Right kidney (tissue), 1 donor: ENCODE measurements around the gene UBR4.
"Not testable (repeated sequence)": the region's sequence is repeated elsewhere in the genome, so short reads cannot be mapped to it uniquely, and the experiment has no call there.

Source experiments
- DNase-seq: peaks from one replicate; pipeline ENCODE4 v3.0.0-alpha.2; 2016

UBR4 gene

DNA sequence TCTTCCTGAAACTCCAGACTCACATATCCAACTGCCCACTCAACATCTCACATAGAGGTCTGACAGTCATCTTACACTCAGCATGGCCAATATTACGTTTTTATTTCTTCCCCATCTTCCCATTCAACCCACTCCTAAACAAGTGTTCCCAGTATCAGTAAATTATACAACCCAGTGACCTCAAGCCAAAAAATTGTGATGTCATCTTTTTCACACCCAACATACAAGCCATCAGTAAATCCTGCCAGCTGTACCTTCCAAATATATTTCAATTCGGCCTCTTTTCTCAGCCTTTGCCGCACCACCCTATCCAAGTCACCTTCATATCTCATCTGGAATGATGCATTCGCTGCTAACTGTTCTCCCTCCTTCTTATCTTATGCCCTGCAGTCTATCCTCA, 19.6 kb downstream of the UBR4 start:
- no peak for DNase-seq

- DNase-seq, result no peak
Measured at GRCh38 chr1:19189270-19189669, 20.8 kb downstream of the UBR4 start.

- no peak for DNase-seq
Measured at GRCh38 chr1:19187852-19188251, 22.2 kb downstream of the UBR4 start.

GRCh38 chr1:19186001-19186400, 24.1 kb downstream of the UBR4 start:
- no peak for DNase-seq

GRCh38 chr1:19182223-19182622, 27.8 kb downstream of the UBR4 start:
- no peak for DNase-seq

GRCh38 chr1:19180265-19180657, 29.8 kb downstream of the UBR4 start:
- DNase-seq, result not testable (repeated sequence)

DNA sequence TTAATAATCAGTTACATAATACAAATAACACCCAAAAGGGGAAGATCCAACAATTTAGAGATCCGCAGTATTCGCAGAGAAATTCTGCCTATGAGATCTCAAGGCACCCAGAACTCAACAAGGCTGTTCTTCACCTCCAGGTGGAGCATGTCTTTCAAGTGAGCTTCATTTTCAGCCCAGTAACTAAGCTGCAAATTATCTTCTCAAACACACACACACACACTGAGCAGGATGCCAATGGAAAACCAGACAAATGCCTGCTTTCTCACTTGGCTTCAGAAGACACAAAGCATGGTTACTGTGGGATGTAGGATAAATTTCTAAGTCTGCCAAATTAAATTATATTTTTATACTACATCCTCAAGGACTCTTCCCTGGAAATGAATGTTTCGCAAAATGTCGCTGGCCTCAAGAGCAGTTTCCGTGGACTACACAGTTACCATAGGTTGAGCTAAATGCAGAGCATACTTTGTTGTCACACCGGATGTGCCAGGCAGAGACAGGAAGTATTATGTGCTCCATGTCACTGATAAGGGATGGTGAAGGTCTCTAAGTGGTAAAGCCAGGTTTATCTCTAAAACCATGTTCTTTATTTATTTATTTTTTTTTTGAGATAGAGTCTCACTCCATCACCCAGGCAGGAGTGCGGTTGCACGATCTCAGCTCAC, 30.3 kb downstream of the UBR4 start:
- no peak for DNase-seq

DNA sequence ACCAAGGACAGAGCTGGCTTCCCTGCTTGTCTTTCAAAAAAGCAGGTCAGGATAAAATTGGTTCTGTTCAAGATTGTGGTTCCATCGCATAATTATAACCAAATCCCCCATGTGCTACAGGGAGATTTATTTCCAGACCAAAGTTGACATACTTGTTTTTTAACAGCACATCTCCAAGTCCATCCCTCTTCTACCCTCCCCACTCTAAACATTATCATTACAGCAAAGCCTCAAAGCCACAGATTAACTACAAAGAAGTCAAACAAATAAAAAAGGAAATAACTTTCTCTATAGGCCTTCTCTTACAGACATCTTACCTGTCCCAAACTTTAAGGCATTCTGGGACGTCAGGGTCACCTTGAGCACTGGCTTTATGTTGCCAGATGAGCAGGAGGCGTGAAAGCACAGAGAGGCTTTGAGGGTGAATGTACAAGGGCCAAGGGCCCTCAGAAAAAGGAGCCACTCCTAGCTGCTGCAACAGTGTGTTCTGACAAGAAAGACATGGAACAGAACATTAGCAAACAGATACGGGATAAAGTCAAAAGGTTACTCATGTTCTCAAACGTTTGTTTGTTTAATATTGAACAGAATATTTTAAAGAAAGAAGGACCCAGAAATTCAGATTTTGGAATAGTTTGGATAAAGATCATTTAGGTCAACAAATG, 31.2 kb downstream of the UBR4 start:
- no peak for DNase-seq

GRCh38 chr1:19177811-19178210, 32.3 kb downstream of the UBR4 start:
- DNase-seq, result no peak

DNA sequence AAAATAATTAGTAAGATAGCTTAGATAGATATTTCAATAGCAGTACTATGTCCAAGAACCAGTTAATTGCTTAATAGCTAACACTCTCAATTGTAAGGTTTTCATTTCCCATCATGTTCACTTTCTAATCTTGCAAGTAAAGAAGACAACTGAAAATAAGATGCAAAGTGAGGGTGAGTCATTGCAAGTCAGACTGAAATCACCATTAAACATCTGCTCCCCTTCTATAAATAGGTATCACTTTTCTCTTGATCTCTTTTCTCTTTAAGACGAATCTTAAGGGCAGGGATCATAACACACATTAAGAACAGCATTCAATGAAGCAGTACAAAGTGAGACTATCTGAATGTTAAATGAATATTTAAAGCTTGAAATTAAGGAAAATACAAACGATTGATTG, 40.4 kb downstream of the UBR4 start:
- no peak for DNase-seq

- no peak for DNase-seq
Measured at GRCh38 chr1:19167140-19167539, 42.9 kb downstream of the UBR4 start.

DNA sequence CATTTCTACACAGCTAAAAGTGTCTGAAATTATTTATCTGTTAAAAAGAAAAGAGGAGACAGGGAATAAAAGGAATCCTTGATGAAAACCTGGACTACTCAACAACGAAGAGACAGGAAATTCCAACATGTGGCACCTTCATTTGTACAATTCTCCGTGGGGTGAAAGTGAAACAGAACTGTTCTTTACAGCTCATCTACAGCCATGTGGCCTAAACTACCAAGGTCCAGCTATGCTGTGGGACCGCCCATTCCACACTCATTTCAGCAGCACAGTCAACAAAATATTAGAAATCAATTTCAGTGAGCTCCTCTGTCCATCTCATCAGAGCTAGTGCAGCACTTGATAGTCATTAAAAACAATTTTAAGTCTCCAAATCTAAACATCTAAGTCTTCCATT, 44.0 kb downstream of the UBR4 start:
- no peak for DNase-seq

- DNase-seq, result no peak
Measured at GRCh38 chr1:19165501-19165900, 44.6 kb downstream of the UBR4 start.

- peak; percentile 6 for DNase-seq
Measured at GRCh38 chr1:19164274-19165015, 45.6 kb downstream of the UBR4 start.

- DNase-seq, result no peak
Measured at GRCh38 chr1:19163261-19163660, 46.8 kb downstream of the UBR4 start.

GRCh38 chr1:19160831-19161230, 49.2 kb downstream of the UBR4 start:
- DNase-seq, result no peak

- DNase-seq, result no peak
Measured at GRCh38 chr1:19157653-19158052, 52.4 kb downstream of the UBR4 start.

- no peak for DNase-seq
Measured at GRCh38 chr1:19156676-19157075, 53.4 kb downstream of the UBR4 start.

GRCh38 chr1:19154876-19155275, 55.2 kb downstream of the UBR4 start:
- DNase-seq, result no peak

DNA sequence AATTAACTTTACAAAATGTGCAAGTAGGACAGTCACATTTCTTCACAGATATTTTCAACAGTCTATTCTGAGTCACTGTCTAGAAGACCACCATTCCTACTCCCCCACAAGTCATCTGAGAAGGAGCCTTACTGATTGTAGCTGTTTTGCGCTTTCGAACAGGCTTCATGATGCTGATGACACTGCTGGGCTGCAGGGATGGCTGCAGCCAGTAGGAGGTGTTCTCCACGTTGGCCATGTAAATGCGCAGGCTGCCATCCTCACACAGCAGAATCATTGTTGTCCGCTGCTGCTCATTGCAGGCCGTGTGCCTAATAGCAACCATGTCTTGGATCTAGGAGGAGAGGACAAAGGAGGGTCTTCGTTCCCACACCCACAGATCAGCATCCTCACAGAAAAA, 56.9 kb downstream of the UBR4 start:
- DNase-seq, result no peak

DNA sequence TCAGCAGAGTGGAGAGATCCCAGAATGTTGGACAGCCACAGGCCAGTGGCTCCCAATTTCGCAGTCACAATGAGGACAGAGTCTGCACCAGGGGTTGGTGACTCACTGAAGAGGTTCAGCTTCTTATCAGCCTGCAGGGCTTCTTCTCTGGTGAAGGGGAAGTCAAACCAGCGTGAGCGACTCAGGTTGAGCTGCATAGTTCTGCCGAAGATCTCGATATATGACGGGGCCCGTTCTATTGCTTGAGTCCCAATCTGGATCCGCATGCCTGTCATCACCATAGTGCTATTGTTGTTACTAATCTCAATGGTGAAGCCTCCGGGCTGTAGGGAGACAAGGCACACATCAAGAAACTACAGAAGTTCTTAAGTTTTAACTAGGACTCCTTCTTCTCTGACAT, 58.5 kb downstream of the UBR4 start:
- DNase-seq, result no peak

DNA sequence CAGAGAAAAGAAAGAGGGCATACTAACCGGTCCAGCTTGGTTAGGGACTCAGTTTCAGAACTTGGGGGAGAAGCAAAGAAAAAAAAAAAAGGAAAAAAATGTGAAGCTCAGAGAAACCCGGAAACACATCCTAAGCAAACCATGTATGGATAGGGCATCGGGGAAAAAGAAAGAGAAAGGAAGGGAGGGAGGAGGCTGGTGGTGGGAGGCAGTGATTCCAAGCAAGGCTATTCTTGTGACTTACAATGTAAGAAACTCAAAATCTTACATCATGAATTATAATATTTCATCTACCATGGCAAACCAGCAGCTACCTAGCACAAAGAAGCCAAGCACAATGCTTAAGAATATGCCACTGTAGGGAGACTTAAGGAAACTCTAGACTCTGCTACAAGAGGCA, 60.3 kb downstream of the UBR4 start:
- no peak for DNase-seq

DNA sequence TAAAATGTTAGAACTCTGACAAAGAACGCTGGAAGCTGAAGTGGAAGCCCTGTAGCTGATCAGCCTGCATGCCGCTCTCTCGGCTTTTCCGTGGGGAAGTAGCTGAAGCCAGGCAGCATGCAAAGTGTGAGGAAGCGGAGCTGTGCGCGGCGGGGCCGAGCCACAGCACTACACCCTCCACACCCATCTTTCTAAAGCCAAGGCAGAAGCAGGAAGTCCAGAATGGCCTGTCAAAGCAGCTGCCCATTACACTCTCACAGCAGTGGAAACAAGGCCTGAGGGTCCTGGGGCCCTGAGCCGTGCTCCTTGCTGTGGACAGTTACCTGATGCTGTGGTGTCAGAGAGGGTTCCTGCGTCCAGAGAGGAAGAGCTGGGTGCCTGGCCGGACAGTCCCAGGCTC, 69.6 kb downstream of the UBR4 start:
- no peak for DNase-seq

DNA sequence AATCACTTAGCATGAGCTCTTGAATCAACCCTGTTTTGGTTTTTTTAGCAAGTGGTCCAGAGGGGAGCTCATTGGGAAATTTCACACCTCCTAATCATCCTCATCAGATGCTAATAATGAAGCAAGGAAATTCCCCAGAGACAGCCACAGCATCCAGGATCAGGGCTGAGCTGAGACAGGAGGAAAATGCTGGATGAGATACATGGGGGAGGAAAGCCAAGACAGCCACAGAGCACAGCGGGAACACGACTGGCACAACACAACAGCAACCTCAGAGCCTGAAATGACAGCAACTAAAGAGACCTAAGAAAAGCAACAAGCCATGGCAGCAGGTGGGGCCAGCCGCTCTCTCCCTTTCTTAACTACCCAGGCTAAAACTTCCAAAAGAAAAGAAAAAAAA, 70.4 kb downstream of the UBR4 start:
- DNase-seq, result no peak
